PC-3 (cell line): ENCODE results near the gene HLCS.

Experiments
- EZH2 ChIP-seq: fragments of 300-600 bp; sonication (generic); IDR thresholded peaks from one replicate; pipeline ENCODE4 v1.6.1; 2017; ENCODE audit warnings: antibody characterized with exemption, mild to moderate bottlenecking, low read length; ENCODE audit not compliant: unreplicated experiment
- EZH2phosphoT487 ChIP-seq: fragments of 300-600 bp; sonication (generic); IDR thresholded peaks from 2 replicates; pipeline ENCODE4 v1.6.1; 2018; ENCODE audit warnings: mild to moderate bottlenecking, antibody characterized with exemption, low read length, borderline replicate concordance
- TF ChIP-seq, protein P1 (sequence below): fragments of 300-600 bp; sonication (generic); conservative IDR thresholded peaks from 2 replicates; pipeline ENCODE4 v1.5.1; 2017; ENCODE audit warnings: antibody characterized with exemption, low read depth, mild to moderate bottlenecking, low read length

DNA sequence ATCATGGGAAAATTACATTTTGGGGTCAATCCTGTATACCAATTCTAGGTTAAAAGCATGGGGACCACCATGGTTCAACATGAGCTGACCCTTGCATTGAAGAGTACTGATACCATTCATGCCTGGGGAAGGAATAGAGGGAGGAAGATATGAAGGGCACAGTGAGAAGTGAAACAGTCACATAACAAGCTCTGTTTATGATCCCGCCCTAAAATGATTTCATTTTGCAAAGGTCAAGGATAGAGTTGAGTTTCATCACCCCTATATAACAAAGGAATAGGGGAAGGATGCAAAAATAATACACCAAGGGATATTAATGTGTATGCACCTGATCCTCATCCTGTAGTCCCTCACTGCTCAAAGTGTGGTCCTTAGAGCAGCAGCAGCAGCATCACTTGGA, 2.5 kb upstream of the HLCS start:
- TF ChIP-seq, protein P1, sequence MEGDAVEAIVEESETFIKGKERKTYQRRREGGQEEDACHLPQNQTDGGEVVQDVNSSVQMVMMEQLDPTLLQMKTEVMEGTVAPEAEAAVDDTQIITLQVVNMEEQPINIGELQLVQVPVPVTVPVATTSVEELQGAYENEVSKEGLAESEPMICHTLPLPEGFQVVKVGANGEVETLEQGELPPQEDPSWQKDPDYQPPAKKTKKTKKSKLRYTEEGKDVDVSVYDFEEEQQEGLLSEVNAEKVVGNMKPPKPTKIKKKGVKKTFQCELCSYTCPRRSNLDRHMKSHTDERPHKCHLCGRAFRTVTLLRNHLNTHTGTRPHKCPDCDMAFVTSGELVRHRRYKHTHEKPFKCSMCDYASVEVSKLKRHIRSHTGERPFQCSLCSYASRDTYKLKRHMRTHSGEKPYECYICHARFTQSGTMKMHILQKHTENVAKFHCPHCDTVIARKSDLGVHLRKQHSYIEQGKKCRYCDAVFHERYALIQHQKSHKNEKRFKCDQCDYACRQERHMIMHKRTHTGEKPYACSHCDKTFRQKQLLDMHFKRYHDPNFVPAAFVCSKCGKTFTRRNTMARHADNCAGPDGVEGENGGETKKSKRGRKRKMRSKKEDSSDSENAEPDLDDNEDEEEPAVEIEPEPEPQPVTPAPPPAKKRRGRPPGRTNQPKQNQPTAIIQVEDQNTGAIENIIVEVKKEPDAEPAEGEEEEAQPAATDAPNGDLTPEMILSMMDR = no peak
- no peak for TF ChIP-seq EZH2
- no peak for TF ChIP-seq EZH2phosphoT487
